NOMO-1 treated with DMSO at 0.1 percent for 48 hours (cell line): Measurements from ENCODE around the gene ALS2CL.

Experiments
- DNase-seq: peaks from one replicate; lab custom pipeline; 2025; ENCODE audit not compliant: unreplicated experiment; lab: John Stamatoyannopoulos, UW

Gene ALS2CL

GRCh38 chr3:46667061-46667621 is 26.3 kb downstream of the ALS2CL start:
- DNase-seq, result no peak

DNA sequence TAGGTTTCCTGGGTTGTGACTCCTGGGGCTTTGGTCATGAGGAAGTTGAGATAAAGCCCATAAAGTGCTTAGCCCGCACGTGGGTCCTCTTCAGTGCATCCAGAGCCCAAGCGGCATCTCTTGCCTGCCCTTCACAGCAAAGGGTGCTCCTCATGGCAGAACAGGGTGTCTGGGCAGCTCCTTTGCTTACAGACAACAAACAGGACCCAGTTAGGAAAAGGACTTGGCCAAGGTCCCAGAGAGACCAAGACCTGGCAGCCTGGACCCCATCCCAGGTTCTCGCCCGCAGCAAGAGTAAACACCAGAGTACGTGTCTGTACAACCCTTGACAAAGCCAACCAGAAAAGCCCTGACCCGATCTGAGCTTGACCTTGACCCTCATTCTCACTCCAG is 27.0 kb downstream of the ALS2CL start:
- DNase-seq, result no peak

GRCh38 chr3:46665763-46666452 is 27.6 kb downstream of the ALS2CL start:
- DNase-seq, result no peak

DNA sequence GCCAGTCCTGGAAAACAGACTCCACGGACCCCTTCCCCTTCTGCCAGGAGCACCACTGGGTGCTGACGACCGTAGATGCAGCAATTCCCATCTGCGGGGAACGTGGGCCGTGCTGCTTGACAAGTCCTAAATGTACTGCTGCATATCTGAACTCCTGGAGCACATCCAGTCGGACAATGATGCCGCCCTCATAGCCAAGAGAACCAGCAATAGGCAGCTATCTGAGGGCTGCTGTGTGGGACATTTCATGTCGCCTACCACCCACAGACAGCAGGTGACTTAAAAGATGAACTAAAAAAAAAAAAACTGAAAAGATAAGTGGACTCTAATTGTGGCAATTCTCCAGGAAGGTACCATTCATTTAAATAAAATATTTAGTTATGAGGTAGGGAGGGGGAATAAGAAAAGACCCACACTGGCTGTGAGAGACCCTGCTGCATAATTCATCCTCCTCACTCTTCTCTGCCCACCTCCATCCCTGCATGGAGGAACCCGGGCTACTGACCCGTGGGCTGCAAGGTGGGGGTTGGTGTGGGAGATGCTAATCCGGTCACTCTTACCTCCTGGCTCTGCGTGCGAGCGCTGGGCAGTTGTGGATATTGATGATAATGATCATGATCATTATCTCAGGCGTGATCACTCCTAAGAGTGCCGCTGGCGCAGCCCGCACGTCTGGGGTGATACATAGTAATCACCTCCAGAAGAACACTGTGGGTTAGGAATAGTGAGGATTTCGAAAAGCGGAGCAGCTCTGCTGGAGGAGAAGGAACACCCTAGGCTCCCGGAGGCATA is 28.3 kb downstream of the ALS2CL start:
- DNase-seq, result no peak

DNA sequence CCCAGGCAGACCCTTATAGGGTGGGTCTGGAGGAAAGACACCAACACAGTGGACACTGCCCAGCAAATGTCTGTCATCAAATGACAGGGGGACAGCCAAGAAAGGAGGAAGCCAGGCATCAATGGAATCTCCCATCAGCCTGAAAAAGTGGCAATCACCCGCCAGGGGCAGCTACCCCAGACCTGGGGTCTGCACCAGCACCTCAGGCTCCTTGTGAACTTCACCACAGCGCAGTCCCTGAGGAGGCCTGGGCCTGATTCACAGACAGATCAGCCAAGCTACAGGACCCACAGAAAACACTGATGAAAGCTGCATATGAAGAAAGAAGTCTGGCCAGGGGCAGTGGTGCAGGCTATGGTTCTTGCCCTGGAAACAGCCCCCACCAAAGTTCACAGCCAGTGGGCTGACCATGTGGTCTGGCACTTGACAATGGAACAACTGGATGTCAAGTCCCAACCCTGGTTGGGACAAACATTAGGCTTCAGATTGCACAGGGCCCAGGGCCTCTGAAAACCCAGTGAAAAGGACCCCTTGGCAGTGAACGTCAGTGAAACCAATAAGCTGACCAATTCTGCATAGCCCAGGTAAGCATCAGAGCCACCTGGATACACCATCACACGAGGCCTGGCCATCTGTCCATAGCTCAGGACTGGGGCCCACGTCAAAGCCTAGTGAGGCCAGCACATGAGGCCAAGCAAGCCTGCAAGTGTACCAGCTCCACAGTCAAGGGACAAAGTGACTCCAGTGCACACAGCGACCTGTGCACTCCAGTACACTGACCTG is 29.1 kb downstream of the ALS2CL start:
- DNase-seq, result no peak

DNA sequence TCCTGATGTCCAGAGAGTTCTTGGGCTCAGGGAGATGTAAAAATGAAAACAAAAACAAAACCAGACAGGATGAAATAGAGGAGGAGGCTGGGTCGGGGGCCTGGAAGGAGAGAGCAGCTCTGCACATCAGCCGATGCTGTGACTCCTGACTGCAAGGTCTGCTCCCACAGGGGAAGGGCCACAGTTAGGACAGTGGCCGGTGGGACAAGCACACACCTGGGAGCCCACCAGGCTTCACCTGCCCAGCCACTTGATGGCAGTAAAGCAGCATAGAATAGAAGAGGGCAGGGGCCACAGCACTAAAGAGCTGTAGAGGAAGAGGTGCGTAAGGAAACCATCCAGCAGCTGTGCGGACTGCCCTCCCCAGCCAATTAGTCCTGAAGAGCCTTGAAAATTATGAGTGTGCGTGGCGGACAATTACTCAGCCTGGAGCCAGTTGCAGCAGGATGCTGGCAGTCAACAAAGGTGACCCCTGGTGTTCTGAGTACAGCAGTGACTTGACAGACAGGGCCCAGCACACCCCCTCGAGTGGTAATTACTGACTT is 29.8 kb downstream of the ALS2CL start:
- DNase-seq, result no peak

DNA sequence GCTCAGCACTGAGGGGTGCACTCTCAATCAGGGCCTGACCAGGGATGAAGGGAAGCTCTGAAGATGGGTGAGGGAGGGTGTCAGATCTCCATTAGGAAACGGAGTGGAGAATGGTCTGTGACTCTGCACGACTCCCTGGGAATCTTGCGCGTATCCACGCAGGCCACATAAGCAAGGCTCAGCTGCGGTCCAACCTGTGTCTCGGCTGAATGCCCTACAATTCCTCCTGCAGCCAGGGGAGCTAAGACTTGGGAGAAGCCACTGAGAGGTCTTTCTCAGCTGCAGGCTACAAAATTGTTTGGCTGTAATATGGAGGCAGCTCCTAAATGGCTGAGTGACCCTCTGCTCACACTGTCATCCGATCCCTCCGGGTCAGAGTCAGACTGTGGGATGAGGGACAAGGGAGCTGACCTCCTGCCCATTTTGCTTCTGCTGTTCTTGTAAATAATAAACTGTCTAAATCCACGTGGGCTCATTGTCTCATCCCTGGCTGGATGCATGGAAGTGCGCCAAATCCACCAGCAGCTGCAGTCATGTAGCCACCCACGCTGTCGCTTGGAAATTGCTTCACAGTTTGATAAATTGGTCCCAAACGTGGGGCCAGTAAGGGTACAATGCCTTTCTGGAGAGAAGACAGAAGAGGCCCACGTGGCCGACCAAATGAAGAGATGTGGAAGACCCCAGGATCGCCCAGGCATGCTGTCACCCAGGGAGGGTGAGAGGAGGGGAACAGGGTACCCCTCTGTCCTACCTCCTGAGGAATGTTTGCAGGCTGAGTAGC is 30.5 kb downstream of the ALS2CL start:
- no peak for DNase-seq

- no peak for DNase-seq
Observed at GRCh38 chr3:46661776-46662766, 31.4 kb downstream of the ALS2CL start.

DNA sequence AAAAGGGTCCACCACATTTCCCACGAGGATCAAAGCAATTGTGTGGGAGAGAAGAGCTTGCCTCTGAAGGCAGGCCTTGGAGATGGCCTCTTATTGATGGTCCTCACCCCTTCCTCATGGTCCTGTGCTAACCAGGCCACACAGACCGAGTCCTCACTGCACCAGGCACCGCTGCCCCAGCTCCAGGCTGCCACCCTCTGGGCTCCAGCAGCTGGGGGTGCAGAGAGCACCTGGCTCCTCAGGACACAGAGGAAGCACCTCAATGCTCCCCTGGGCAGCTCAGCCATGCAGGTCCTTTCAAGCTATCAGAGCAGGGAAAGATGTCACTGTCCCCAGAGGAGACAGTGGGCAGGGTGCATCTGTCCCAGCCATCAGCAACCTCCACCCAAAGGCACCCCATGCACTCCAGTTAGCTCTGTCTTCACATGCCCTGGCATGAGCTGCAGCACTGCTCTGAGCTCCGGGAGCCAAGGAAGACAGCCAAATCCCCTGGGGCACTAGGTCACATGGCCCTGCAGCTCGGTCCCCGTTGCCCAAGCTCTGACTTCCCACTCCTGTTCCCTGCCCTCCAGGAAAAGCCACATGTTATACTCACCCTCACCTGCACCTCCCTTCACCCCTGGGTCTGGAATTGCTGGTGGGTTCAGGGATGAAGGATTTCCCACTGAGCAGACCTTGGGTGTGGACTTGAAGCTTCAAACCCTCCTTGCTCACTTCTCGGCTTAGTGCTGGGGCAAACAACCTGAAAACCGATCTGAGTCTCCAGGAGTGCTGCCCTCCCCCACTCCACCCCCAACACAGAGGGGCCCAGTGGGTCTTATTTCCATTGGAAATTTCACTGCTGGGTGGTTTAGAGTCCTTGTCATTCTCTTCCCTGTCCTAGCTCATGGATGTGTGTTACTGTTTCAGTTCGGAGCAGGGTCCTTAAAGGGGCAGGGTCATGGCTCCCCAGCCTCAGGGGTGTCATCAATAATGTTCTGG is 32.6 kb downstream of the ALS2CL start:
- DNase-seq, result no peak

DNA sequence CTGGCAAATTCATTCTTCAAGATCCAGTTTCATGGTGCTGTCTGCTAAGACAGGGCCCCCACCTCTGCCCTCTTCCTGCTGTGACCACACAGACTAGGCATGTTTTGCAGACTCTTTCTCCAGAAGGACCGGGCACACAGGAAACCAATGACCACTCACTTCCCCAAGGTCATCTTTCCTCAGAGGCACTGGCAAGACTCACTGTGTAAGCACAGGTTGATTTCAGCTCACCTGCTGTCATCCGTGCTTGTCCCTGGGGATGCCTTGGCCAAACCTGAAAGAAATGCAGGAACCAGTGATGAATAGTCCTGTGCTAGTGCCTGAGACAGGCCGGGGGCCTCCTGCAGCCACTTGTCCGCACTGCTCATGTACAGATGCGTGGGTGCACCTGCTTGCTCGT is 33.5 kb downstream of the ALS2CL start:
- DNase-seq, result no peak

GRCh38 chr3:46659285-46659684 is 34.2 kb downstream of the ALS2CL start:
- no peak for DNase-seq

DNA sequence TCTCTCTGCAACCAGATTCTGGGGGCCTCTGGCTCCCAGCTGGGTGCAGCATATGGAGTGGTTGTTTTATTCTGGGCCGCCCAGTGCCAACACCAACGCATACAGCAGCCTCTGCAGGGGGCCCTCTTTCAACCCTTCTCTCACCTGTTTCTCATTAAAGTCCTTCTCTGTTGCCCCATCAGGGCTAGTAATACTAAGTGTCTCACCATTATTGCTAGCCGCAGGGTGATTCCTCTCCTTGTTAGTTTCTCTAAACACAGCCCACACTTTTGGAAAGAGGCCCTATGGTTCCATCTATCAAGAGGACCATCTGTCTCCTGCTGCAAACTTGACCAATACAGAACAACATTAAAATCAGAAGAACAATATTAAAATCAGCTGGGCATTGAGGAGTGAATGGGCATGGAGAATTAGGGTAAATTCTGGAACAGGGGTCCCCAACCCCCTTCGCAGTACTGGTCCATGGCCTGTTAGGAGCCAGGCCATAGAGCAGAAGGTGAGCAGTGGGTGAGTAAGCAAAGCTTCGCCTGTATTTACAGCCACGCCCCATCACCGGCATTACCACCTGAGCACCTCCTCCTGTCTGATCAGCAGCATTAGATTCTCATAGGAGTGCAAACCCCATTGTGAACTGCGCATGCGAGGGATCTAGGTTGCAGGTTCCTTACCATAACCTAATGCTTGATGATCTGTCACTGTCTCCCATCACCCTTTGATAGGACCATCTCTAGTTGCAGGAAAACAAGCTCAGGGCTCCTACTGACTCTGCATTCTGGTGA is 36.5 kb downstream of the ALS2CL start:
- DNase-seq, result no peak

DNA sequence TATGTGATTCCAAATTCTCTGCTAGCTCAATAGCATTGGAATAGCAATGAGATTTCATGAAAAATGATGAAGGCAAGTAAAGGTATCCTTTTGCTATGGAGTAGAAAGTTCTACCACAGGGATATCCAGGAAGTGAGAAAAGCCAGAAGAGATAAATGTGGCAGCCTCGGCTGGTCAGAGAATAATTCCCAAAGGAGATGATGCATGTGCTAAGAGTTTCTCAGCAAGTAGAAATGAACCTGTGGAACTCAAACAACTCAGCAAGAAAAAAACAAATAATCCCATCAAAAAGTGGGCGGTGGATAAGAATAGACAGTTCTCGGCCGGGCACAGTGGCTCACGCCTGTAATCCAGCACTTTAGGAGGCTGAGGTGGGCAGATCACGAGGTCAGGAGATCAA is 38.2 kb downstream of the ALS2CL start:
- no peak for DNase-seq

GRCh38 chr3:46651084-46651483 is 42.4 kb downstream of the ALS2CL start:
- no peak for DNase-seq

DNA sequence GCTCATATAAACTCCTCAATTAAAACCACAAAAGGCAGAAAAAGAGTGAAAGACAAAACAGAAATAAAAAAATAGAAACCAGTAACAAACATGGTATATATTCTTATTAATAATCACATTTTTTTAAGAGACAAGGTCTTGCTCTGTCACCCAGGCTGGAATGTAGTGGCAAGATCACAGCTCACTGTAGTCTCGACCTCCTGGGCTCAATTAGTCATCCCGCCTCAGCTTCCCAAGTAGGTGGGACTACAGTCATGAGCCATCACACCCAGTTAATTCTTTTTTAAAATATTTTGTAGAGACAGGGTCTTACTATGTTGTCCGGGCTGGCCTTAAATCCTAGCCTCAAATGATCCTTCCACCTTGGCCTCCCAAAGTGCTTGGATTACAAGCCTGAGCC is 44.0 kb downstream of the ALS2CL start:
- no peak for DNase-seq

GRCh38 chr3:46648096-46648495 is 45.4 kb downstream of the ALS2CL start:
- DNase-seq, result no peak

DNA sequence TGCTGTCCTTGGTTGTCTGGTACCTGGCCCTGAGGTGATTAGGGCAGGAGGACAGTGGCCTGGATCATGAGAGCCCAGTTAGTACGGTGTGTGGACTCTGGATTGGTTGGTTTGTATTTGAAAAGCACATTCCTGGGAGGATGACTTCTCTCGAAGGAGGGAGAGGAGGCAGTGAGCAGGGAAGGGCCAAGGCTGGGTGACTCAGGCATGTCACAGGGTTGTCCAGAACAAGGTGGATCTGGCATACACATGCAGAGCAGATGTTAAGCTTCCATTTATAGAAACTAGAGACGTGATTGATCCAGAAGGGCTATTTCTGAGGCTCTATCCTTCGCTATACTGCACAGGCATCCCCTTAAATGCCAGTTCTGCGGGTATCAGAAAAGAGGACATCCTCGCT is 46.8 kb downstream of the ALS2CL start:
- no peak for DNase-seq
